RWPE2 (cell line): ENCODE results near the gene LLGL1.

Source experiments
- ATAC-seq: fragments of 200-7000 bp; cut with Tn5 transposase; 3 replicates; pipeline ENCODE4 v1.9.1; 2021; ENCODE audit warnings: low read depth
- DNase-seq: peaks from one replicate; pipeline ENCODE4 v3.0.0-alpha.2; 2020; ENCODE audit warnings: low spot score
- H3K27ac ChIP-seq: fragments of 450-650 bp; 2 replicates; pipeline ENCODE4 v1.5.1; 2017; ENCODE audit warnings: mild to moderate bottlenecking; ENCODE audit not compliant: poor library complexity, severe bottlenecking
- H3K27me3 ChIP-seq: fragments of 250-450 bp; sonication (Bioruptor Pico); 2 replicates; pipeline ENCODE4 v1.5.1; 2021; ENCODE audit warnings: mild to moderate bottlenecking, moderate library complexity; ENCODE audit not compliant: insufficient read depth, poor library complexity, severe bottlenecking
- H3K36me3 ChIP-seq: fragments of 250-450 bp; sonication (Bioruptor Pico); 2 replicates; pipeline ENCODE4 v1.5.1; 2020; ENCODE audit warnings: low read depth, mild to moderate bottlenecking, moderate library complexity
- H3K4me1 ChIP-seq: fragments of 250-450 bp; sonication (Bioruptor Pico); 2 replicates; pipeline ENCODE4 v1.5.1; 2021; ENCODE audit warnings: mild to moderate bottlenecking, moderate library complexity; ENCODE audit not compliant: insufficient read depth, poor library complexity, severe bottlenecking
- H3K4me3 ChIP-seq: fragments of 250-450 bp; sonication (Bioruptor Pico); 2 replicates; pipeline ENCODE4 v1.5.1; 2021; ENCODE audit warnings: mild to moderate bottlenecking, moderate library complexity; ENCODE audit not compliant: severe bottlenecking
- H3K9me3 ChIP-seq: fragments of 250-450 bp; sonication (Bioruptor Pico); 2 replicates; pipeline ENCODE4 v1.5.1; 2021; ENCODE audit warnings: mild to moderate bottlenecking, moderate library complexity; ENCODE audit not compliant: severe bottlenecking
- CTCF ChIP-seq: fragments of 450-650 bp; IDR thresholded peaks from one replicate; pipeline ENCODE4 v1.5.1; 2017; ENCODE audit warnings: mild to moderate bottlenecking, moderate library complexity; ENCODE audit not compliant: poor library complexity, severe bottlenecking

Gene LLGL1

DNA sequence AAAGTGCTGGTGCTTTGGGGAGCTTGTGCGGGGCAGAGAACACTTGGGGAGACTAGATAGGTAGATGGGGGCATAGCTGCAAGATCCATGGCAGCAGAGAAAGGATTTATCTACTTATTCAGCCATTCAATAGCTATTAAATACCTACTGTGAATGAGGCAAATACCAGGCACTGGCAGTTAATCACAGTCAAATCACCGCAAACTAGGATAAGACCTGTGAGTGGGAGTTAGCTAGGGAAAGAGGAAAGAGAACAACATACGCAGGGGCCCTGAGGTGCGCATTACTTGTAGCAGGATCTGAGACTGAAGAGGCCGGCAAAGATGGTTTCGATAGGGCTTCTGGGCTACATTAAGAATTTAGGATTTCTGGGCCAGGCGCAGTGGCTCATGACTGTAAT lies 45.6 kb upstream of the LLGL1 start:
- no peak overlapping the region for H3K27ac ChIP-seq

GRCh38 chr17:18181358-18181757 lies 44.1 kb upstream of the LLGL1 start:
- no peaks in the 10 kb centered on the region for H3K9me3 ChIP-seq
- no peak overlapping the region for H3K4me3 ChIP-seq
- ATAC-seq, result no peak
- no peak for TF ChIP-seq CTCF
- DNase-seq, result no peak
- H3K27me3 ChIP-seq, result no peaks in the 10 kb centered on the region
- H3K36me3 ChIP-seq, result peaks cover 8% of the 10 kb centered on the region
- H3K4me1 ChIP-seq, result no peaks in the 10 kb centered on the region
- no peak overlapping the region for H3K27ac ChIP-seq

More for the DNA sequence above, 45.6 kb upstream of the LLGL1 start:
- no peak for TF ChIP-seq CTCF
- Histone ChIP-seq H3K9me3 (no peaks in the 10 kb centered on the region), H3K27me3 (no peaks in the 10 kb centered on the region), H3K36me3 (no peaks in the 10 kb centered on the region), H3K4me1 (no peaks in the 10 kb centered on the region), H3K4me3 (no peak overlapping the region)
- ATAC-seq (no peak), DNase-seq (no peak)

- peak overlapping the region; percentile 67 for H3K4me3 ChIP-seq
- ATAC-seq (no peak), DNase-seq (no peak)
- no peaks in the 10 kb centered on the region for H3K9me3 ChIP-seq
- peaks cover 1% of the 10 kb centered on the region for H3K4me1 ChIP-seq
- H3K36me3 ChIP-seq, result peaks cover 18% of the 10 kb centered on the region
- H3K27ac ChIP-seq, result peak overlapping the region; percentile 78
- no peaks in the 10 kb centered on the region for H3K27me3 ChIP-seq
- no peak for TF ChIP-seq CTCF
Measured at GRCh38 chr17:18182110-18182977, 43.1 kb upstream of the LLGL1 start.

GRCh38 chr17:18182978-18183333 lies 42.5 kb upstream of the LLGL1 start:
- peaks cover 7% of the 10 kb centered on the region for H3K4me1 ChIP-seq
- DNase-seq, result peak; percentile 83
- peak overlapping the region; percentile 67 for H3K4me3 ChIP-seq
- no peaks in the 10 kb centered on the region for H3K27me3 ChIP-seq
- no peaks in the 10 kb centered on the region for H3K9me3 ChIP-seq
- peak overlapping the region; percentile 78 for H3K27ac ChIP-seq
- peaks cover 23% of the 10 kb centered on the region for H3K36me3 ChIP-seq
- no peak for TF ChIP-seq CTCF
- ATAC-seq, result peak; percentile 26
